Body of pancreas (tissue), 4 donors: ENCODE data around the gene UBA52. TPM values are rescaled to one million over a fixed set of nuclear protein-coding genes. Genes with fewer than 3 reads are reported as not detected.
A peak's percentile ranks its signal among the peaks of the same experiment; 100 is the strongest.

Experiments
- ATAC-seq: fragments of 150-250 bp; one replicate; pipeline ENCODE4 v1.9.1; 2016
- DNase-seq, 4 donors: peaks; one replicate each; pipeline ENCODE4 v3.0.0-alpha.2; 2019
- H3K27ac ChIP-seq, 4 donors: fragments of 200-600 bp; sonication (generic); 1 replicate in 3 of 4; 2 replicates in 1 of 4; pipeline versions ENCODE4 v1.5.1 to v1.6.1; 2016 to 2019; ENCODE audit warnings: mild to moderate bottlenecking in 1 of 4, mixed read lengths in 1 of 4, moderate library complexity in 1 of 4
- H3K27me3 ChIP-seq, 2 donors: fragments of 200-600 bp; sonication (generic); one replicate each; pipeline ENCODE4 v1.6.0; 2016; ENCODE audit warnings: mild to moderate bottlenecking in 1 of 2
- H3K36me3 ChIP-seq, 2 donors: fragments of 200-600 bp; sonication (generic); replicated peaks in 1 of 2; 2 replicates each; pipeline ENCODE4 v1.5.1; 2016; ENCODE audit warnings: low read depth in 2 of 2; ENCODE audit not compliant: insufficient read depth in 1 of 2
- H3K4me1 ChIP-seq: fragments of 200-600 bp; sonication (generic); one replicate; pipeline ENCODE4 v1.6.0; 2016
- H3K4me3 ChIP-seq, 2 donors: fragments of 200-600 bp; sonication (generic); 1 replicate in 1 of 2; 2 replicates in 1 of 2; pipeline ENCODE4 v1.5.1; 2016 to 2019
- H3K9me3 ChIP-seq, 3 donors: fragments of 200-600 bp; sonication (generic); 1 replicate in 2 of 3; 2 replicates in 1 of 3; pipeline ENCODE4 v1.5.1; 2016
- POLR2A ChIP-seq, 3 donors: fragments of 450-650 bp; IDR thresholded peaks; one replicate each; pipeline ENCODE4 v1.6.1; 2016; ENCODE audit warnings: antibody characterized with exemption in 3 of 3, mild to moderate bottlenecking in 2 of 3
- WGBS, 2 donors: methylation state at CpG; one replicate each; pipeline ENCODE4 v1.1.5; 2017; 5-methylcytosine and 5-hydroxymethylcytosine counted together
- intact Hi-C: fragments of 100-400 bp; cut with DNase I; formaldehyde crosslinking; loops from one replicate; pipeline ENCODE4 v1.15.1; 2023
- total RNA-seq, 2 donors: library from RNA; depleted of rRNA; stranded (reverse); fragments of >200 nt; gene quantifications; one replicate each; pipeline ENCODE4 v1.1.0, GENCODE V29; 2016
- TF ChIP-seq, protein P1 (sequence below), 7 experiments: fragments of 450-650 bp in 4 of 7; fragments of 200-600 bp in 3 of 7; sonication (generic) in 3 of 7; IDR thresholded peaks; one replicate each; pipeline ENCODE4 v1.5.1; 2016 to 2019; ENCODE audit warnings: antibody characterized with exemption in 7 of 7

Gene UBA52
- total RNA-seq, 2 donors from 2014 or later = 242 to 358 TPM

DNA sequence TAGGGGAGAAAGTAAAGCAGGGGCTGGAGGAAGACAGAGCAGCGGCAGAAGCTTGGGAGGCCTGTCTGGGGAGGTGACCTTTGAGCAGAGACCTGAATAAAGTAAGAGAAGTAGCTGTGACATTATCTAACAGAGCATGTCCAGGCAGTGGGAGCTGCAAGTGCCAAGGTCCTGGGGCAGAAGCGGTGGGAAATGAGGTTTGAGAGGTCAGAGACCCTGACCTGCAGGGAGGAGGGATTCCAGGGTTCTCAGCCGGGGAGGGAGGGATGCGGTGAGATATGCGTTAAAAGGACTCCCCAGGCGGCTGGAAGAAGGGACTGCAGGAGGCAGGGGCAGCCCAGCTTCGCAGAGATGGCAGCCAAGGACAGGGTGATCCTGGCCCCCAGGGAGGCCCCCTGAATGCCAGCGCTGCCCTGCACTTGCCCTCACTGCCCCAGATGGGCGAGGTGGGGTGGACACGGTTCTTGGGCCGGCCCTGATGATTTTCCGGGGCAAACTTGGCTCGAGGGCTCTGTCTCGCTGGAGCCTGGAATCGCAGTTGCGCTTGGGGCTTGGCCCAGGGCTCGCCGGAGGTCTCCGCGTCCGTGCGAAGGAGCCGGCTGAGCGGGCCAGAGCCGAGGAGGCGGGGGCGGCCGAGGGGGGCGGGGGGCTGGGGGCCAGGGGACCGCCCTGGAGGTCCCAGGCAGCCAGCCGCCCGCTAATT is 31.7 kb downstream of the UBA52 start:
- intact Hi-C loops = no loop called here
- H3K27me3 ChIP-seq = peaks cover 0 to 27% of the 10 kb centered on the region in 2 donors
- TF ChIP-seq, protein P1, sequence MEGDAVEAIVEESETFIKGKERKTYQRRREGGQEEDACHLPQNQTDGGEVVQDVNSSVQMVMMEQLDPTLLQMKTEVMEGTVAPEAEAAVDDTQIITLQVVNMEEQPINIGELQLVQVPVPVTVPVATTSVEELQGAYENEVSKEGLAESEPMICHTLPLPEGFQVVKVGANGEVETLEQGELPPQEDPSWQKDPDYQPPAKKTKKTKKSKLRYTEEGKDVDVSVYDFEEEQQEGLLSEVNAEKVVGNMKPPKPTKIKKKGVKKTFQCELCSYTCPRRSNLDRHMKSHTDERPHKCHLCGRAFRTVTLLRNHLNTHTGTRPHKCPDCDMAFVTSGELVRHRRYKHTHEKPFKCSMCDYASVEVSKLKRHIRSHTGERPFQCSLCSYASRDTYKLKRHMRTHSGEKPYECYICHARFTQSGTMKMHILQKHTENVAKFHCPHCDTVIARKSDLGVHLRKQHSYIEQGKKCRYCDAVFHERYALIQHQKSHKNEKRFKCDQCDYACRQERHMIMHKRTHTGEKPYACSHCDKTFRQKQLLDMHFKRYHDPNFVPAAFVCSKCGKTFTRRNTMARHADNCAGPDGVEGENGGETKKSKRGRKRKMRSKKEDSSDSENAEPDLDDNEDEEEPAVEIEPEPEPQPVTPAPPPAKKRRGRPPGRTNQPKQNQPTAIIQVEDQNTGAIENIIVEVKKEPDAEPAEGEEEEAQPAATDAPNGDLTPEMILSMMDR (IDR thresholded peaks at IDR 0.05) = peak in 2 of 7 experiments; percentile 10 to 18
- no peak for TF ChIP-seq POLR2A (IDR thresholded peaks at IDR 0.05)
- H3K27ac ChIP-seq = no peak overlapping the region
- H3K9me3 ChIP-seq = no peaks in the 10 kb centered on the region
- 9 to 32% methylated on average over 7 to 31 of the region's 32 CpGs for WGBS, 2 donors
- H3K4me1 ChIP-seq = peaks cover 17% of the 10 kb centered on the region
- no peaks in the 10 kb centered on the region for H3K36me3 ChIP-seq
- ATAC-seq = no peak
- no peak for DNase-seq
- no peak overlapping the region for H3K4me3 ChIP-seq

DNA sequence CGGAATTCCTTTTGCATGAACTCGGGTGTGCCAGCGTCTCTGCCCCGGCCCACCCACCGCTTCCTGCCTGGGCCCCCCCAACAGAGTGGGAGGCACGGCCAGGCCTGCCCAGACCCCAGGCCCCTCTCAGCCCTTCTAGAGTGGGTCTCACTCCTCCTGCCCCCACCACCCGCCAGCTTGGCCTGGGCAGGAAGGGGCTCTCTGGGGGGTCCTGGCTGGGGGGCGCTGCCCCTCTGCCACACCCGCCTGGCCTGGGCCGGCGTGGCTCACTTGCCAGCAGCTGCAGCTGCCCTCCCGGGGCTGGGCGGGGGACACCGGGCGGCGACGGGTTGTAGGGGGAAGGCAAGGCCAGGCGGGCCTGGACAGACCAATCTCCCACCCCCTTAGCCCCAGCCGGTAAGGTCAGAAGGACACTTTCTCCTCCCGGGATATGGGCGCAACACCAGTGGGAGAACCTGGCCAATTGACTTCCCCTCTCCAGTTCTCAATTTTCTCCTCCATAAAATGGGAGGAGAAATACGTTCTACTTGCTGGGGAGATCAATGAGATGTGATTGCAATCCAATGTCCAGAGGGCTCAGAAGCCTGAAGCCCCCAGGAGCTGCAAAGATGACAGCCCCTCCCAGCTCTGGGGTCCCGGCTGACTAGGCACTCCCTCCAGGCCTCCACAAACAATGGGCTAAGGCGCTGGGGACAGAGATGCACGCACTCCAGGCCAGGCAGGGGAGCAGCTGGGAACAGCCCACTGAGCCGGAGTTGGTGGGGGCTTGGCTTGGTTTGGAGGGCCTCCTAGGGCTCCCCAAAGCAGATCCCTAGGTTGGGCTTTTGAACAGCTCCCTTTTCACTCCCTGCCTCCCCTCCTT is 32.5 kb downstream of the UBA52 start:
- intact Hi-C loops = no loop called here
- no peaks in the 10 kb centered on the region for H3K36me3 ChIP-seq
- 22 to 26% methylated on average over 9 to 17 of the region's 26 CpGs for WGBS, 2 donors
- ATAC-seq = no peak
- no peak overlapping the region for H3K27ac ChIP-seq
- H3K9me3 ChIP-seq = no peaks in the 10 kb centered on the region
- peaks cover 17% of the 10 kb centered on the region for H3K4me1 ChIP-seq
- H3K27me3 ChIP-seq = peaks cover 0 to 26% of the 10 kb centered on the region in 2 donors
- DNase-seq = no peak
- TF ChIP-seq, protein P1 (IDR thresholded peaks at IDR 0.05) = no peak
- TF ChIP-seq POLR2A (IDR thresholded peaks at IDR 0.05) = no peak
- H3K4me3 ChIP-seq = no peak overlapping the region

DNA sequence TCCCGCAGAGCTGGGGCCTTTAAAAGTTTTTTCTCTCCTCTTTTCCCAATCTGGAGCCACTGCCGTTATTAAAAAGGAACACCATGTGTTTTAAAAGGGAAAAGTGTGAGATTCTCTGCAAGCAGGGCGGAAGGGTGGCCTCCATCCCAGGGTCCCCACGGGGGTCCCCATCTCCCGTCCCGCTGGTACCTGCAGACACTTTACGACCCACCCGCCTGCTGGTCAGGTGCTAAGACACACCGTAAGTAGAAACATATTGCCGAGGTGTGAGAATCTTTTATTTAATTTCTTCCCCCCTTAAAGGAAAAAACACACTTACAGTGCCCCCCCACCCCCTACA is 33.1 kb downstream of the UBA52 start:
- Histone ChIP-seq H3K27ac (no peak overlapping the region), H3K27me3 (peaks cover 0 to 29% of the 10 kb centered on the region in 2 donors), H3K9me3 (no peaks in the 10 kb centered on the region), H3K4me3 (no peak overlapping the region), H3K4me1 (peaks cover 17% of the 10 kb centered on the region), H3K36me3 (no peaks in the 10 kb centered on the region)
- 22% methylated on average over 10 of the region's 10 CpGs for WGBS, 2 donors
- DNase-seq = no peak
- ATAC-seq = no peak
- intact Hi-C loops = no loop called here
- TF ChIP-seq POLR2A (IDR thresholded peaks at IDR 0.05) = no peak
- TF ChIP-seq, protein P1 (IDR thresholded peaks at IDR 0.05) = no peak

DNA sequence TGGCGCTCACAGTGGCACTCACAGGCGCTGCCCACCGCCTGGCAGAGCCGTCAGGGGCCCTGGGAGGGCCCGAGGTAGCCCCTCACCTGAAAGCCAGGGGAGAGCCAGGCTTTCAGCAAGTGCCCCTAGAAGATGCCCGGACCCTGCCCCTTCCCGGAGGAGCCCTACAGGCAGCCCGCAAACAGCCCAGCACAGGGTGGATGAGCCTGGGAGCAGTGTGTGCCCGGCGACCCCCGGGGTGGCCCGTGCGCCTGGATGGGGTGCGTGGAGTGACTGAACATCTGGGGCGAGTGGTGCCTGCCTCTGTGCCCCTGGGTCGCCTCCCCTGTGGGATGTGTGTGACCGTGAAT is 33.5 kb downstream of the UBA52 start:
- ATAC-seq (no peak), DNase-seq (no peak)
- peaks cover 17% of the 10 kb centered on the region for H3K4me1 ChIP-seq
- no peak for TF ChIP-seq POLR2A (IDR thresholded peaks at IDR 0.05)
- TF ChIP-seq, protein P1 (IDR thresholded peaks at IDR 0.05) = no peak
- no peak overlapping the region for H3K4me3 ChIP-seq
- WGBS, 2 donors = 5 to 6% methylated on average over 5 to 17 of the region's 17 CpGs
- no peak overlapping the region for H3K27ac ChIP-seq
- no peaks in the 10 kb centered on the region for H3K9me3 ChIP-seq
- intact Hi-C loops = no loop called here
- H3K27me3 ChIP-seq = peaks cover 0 to 33% of the 10 kb centered on the region in 2 donors
- no peaks in the 10 kb centered on the region for H3K36me3 ChIP-seq
